Measurements from ENCODE around the gene ADAM12.
"Not testable (repeated sequence)": the region's sequence is repeated elsewhere in the genome, so short reads cannot be mapped to it uniquely, and the experiment has no call there.

Gene ADAM12

GRCh38 chr10:126373972-126374371 lies 14.3 kb downstream of the ADAM12 start:
- no peak overlapping the region for H3K4me3 Mint-ChIP-seq
- no peak overlapping the region for H3K27ac Mint-ChIP-seq
- H3K9me3 Mint-ChIP-seq, result peaks cover 4% of the 10 kb centered on the region
- no peaks in the 10 kb centered on the region for H3K4me1 Mint-ChIP-seq (ENCODE audit: low read depth)
- H3K27me3 Mint-ChIP-seq (ENCODE audit: low read depth), result no peaks in the 10 kb centered on the region
- no peaks in the 10 kb centered on the region for H3K36me3 Mint-ChIP-seq (ENCODE audit: low read depth)
- DNase-seq (ENCODE audit: low spot score), result no peak

GRCh38 chr10:126373147-126373546 lies 15.1 kb downstream of the ADAM12 start:
- peaks cover 4% of the 10 kb centered on the region for H3K9me3 Mint-ChIP-seq
- H3K36me3 Mint-ChIP-seq (ENCODE audit: low read depth), result no peaks in the 10 kb centered on the region
- H3K27ac Mint-ChIP-seq, result no peak overlapping the region
- DNase-seq (ENCODE audit: low spot score), result no peak
- no peak overlapping the region for H3K4me3 Mint-ChIP-seq
- no peaks in the 10 kb centered on the region for H3K4me1 Mint-ChIP-seq (ENCODE audit: low read depth)
- no peaks in the 10 kb centered on the region for H3K27me3 Mint-ChIP-seq (ENCODE audit: low read depth)

- no peak overlapping the region for H3K27ac Mint-ChIP-seq
- no peaks in the 10 kb centered on the region for H3K4me1 Mint-ChIP-seq (ENCODE audit: low read depth)
- no peak for DNase-seq (ENCODE audit: low spot score)
- peaks cover 4% of the 10 kb centered on the region for H3K9me3 Mint-ChIP-seq
- no peaks in the 10 kb centered on the region for H3K27me3 Mint-ChIP-seq (ENCODE audit: low read depth)
- no peaks in the 10 kb centered on the region for H3K36me3 Mint-ChIP-seq (ENCODE audit: low read depth)
- H3K4me3 Mint-ChIP-seq, result no peak overlapping the region
Observed at GRCh38 chr10:126372396-126372795, 15.9 kb downstream of the ADAM12 start.

GRCh38 chr10:126369125-126369710 lies 19.1 kb downstream of the ADAM12 start:
- Mint-ChIP-seq H3K9me3 (peaks cover 4% of the 10 kb centered on the region), H3K27ac (no peak overlapping the region), H3K4me3 (no peak overlapping the region), H3K4me1 (ENCODE audit: low read depth) (no peaks in the 10 kb centered on the region), H3K36me3 (ENCODE audit: low read depth) (no peaks in the 10 kb centered on the region), H3K27me3 (ENCODE audit: low read depth) (no peaks in the 10 kb centered on the region)
- DNase-seq (ENCODE audit: low spot score), result no peak

- no peaks in the 10 kb centered on the region for H3K4me1 Mint-ChIP-seq (ENCODE audit: low read depth)
- H3K4me3 Mint-ChIP-seq, result no peak overlapping the region
- no peaks in the 10 kb centered on the region for H3K36me3 Mint-ChIP-seq (ENCODE audit: low read depth)
- H3K27me3 Mint-ChIP-seq (ENCODE audit: low read depth), result no peaks in the 10 kb centered on the region
- peaks cover 40% of the 10 kb centered on the region for H3K9me3 Mint-ChIP-seq
- DNase-seq (ENCODE audit: low spot score), result no peak
- no peak overlapping the region for H3K27ac Mint-ChIP-seq
Observed at GRCh38 chr10:126357169-126357568, 31.1 kb downstream of the ADAM12 start.

- peaks cover 33% of the 10 kb centered on the region for H3K9me3 Mint-ChIP-seq
- H3K27me3 Mint-ChIP-seq (ENCODE audit: low read depth), result no peaks in the 10 kb centered on the region
- DNase-seq (ENCODE audit: low spot score), result no peak
- H3K27ac Mint-ChIP-seq, result no peak overlapping the region
- H3K36me3 Mint-ChIP-seq (ENCODE audit: low read depth), result no peaks in the 10 kb centered on the region
- H3K4me3 Mint-ChIP-seq, result no peak overlapping the region
- H3K4me1 Mint-ChIP-seq (ENCODE audit: low read depth), result no peaks in the 10 kb centered on the region
Observed at GRCh38 chr10:126353666-126354065, 34.6 kb downstream of the ADAM12 start.

GRCh38 chr10:126352453-126352852 lies 35.8 kb downstream of the ADAM12 start:
- Mint-ChIP-seq H3K4me1 (ENCODE audit: low read depth) (no peaks in the 10 kb centered on the region), H3K36me3 (ENCODE audit: low read depth) (no peaks in the 10 kb centered on the region), H3K27me3 (ENCODE audit: low read depth) (no peaks in the 10 kb centered on the region), H3K27ac (no peak overlapping the region), H3K9me3 (peaks cover 30% of the 10 kb centered on the region), H3K4me3 (no peak overlapping the region)
- DNase-seq (ENCODE audit: low spot score), result no peak

GRCh38 chr10:126351021-126351420 lies 37.3 kb downstream of the ADAM12 start:
- no peak for DNase-seq (ENCODE audit: low spot score)
- peaks cover 16% of the 10 kb centered on the region for H3K9me3 Mint-ChIP-seq
- H3K27ac Mint-ChIP-seq, result no peak overlapping the region
- no peak overlapping the region for H3K4me3 Mint-ChIP-seq
- H3K27me3 Mint-ChIP-seq (ENCODE audit: low read depth), result no peaks in the 10 kb centered on the region
- H3K4me1 Mint-ChIP-seq (ENCODE audit: low read depth), result no peaks in the 10 kb centered on the region
- H3K36me3 Mint-ChIP-seq (ENCODE audit: low read depth), result no peaks in the 10 kb centered on the region

GRCh38 chr10:126350216-126350992 lies 37.9 kb downstream of the ADAM12 start:
- H3K9me3 Mint-ChIP-seq, result peaks cover 11% of the 10 kb centered on the region

GRCh38 chr10:126349676-126350075 lies 38.6 kb downstream of the ADAM12 start:
- Mint-ChIP-seq H3K27me3 (ENCODE audit: low read depth) (no peaks in the 10 kb centered on the region), H3K4me1 (ENCODE audit: low read depth) (no peaks in the 10 kb centered on the region), H3K9me3 (peaks cover 3% of the 10 kb centered on the region), H3K4me3 (no peak overlapping the region), H3K36me3 (ENCODE audit: low read depth) (no peaks in the 10 kb centered on the region), H3K27ac (no peak overlapping the region)
- no peak for DNase-seq (ENCODE audit: low spot score)

More at GRCh38 chr10:126350216-126350992, 37.9 kb downstream of the ADAM12 start:
- H3K4me3 Mint-ChIP-seq, result no peak overlapping the region
- H3K4me1 Mint-ChIP-seq (ENCODE audit: low read depth), result no peaks in the 10 kb centered on the region
- no peaks in the 10 kb centered on the region for H3K36me3 Mint-ChIP-seq (ENCODE audit: low read depth)
- no peaks in the 10 kb centered on the region for H3K27me3 Mint-ChIP-seq (ENCODE audit: low read depth)
- no peak overlapping the region for H3K27ac Mint-ChIP-seq
- no peak for DNase-seq (ENCODE audit: low spot score)

GRCh38 chr10:126349101-126349500 lies 39.2 kb downstream of the ADAM12 start:
- Mint-ChIP-seq H3K27ac (no peak overlapping the region), H3K27me3 (ENCODE audit: low read depth) (no peaks in the 10 kb centered on the region), H3K4me1 (ENCODE audit: low read depth) (no peaks in the 10 kb centered on the region), H3K9me3 (no peaks in the 10 kb centered on the region), H3K4me3 (no peak overlapping the region), H3K36me3 (ENCODE audit: low read depth) (no peaks in the 10 kb centered on the region)
- DNase-seq (ENCODE audit: low spot score), result no peak

GRCh38 chr10:126343496-126343895 lies 44.8 kb downstream of the ADAM12 start:
- not testable (repeated sequence) for H3K27me3 Mint-ChIP-seq (ENCODE audit: low read depth); H3K4me3 Mint-ChIP-seq; H3K9me3 Mint-ChIP-seq; H3K4me1 Mint-ChIP-seq (ENCODE audit: low read depth); H3K36me3 Mint-ChIP-seq (ENCODE audit: low read depth); H3K27ac Mint-ChIP-seq; DNase-seq (ENCODE audit: low spot score)

- Mint-ChIP-seq H3K36me3 (ENCODE audit: low read depth) (no peaks in the 10 kb centered on the region), H3K27me3 (ENCODE audit: low read depth) (no peaks in the 10 kb centered on the region), H3K9me3 (peaks cover 8% of the 10 kb centered on the region), H3K4me1 (ENCODE audit: low read depth) (no peaks in the 10 kb centered on the region), H3K4me3 (no peak overlapping the region), H3K27ac (no peak overlapping the region)
- no peak for DNase-seq (ENCODE audit: low spot score)
Observed at GRCh38 chr10:126342680-126343079, 45.6 kb downstream of the ADAM12 start.

GRCh38 chr10:126341491-126341890 lies 46.8 kb downstream of the ADAM12 start:
- H3K4me1 Mint-ChIP-seq (ENCODE audit: low read depth), result no peaks in the 10 kb centered on the region
- no peaks in the 10 kb centered on the region for H3K36me3 Mint-ChIP-seq (ENCODE audit: low read depth)
- H3K27ac Mint-ChIP-seq, result no peak overlapping the region
- no peak overlapping the region for H3K4me3 Mint-ChIP-seq
- peaks cover 8% of the 10 kb centered on the region for H3K9me3 Mint-ChIP-seq
- no peaks in the 10 kb centered on the region for H3K27me3 Mint-ChIP-seq (ENCODE audit: low read depth)
- DNase-seq (ENCODE audit: low spot score), result no peak
